SK-N-SH treated with all-trans-retinoic acid at 6 μM for 48 hours (cell line): ENCODE data around the gene SMPD1.

Experiments used
- BACH2 ChIP-seq: fragments of 250-450 bp; sonication (Bioruptor Pico); IDR thresholded peaks from 2 replicates; pipeline ENCODE4 v1.9.0; 2021; ENCODE audit warnings: mild to moderate bottlenecking, borderline replicate concordance
- GLIS3 ChIP-seq: fragments of 250-450 bp; sonication (Bioruptor Pico); IDR thresholded peaks from 2 replicates; pipeline ENCODE4 v1.5.0; 2020; ENCODE audit warnings: mild to moderate bottlenecking, moderate library complexity
- ISL1 ChIP-seq: fragments of 250-450 bp; sonication (Bioruptor Pico); IDR thresholded peaks from 2 replicates; pipeline ENCODE4 v2.1.2; 2022; ENCODE audit warnings: mild to moderate bottlenecking, moderate library complexity
- PATZ1 ChIP-seq: fragments of 250-450 bp; sonication (Bioruptor Pico); IDR thresholded peaks from 2 replicates; pipeline ENCODE4 v1.8.0; 2020; ENCODE audit warnings: mild to moderate bottlenecking, moderate library complexity, borderline replicate concordance
- RARB ChIP-seq: fragments of 250-450 bp; sonication (Bioruptor Pico); IDR thresholded peaks from 2 replicates; pipeline ENCODE4 v1.8.0; 2021; ENCODE audit warnings: mild to moderate bottlenecking, moderate library complexity
- TOX ChIP-seq: fragments of 250-450 bp; sonication (Bioruptor Pico); IDR thresholded peaks from 2 replicates; pipeline ENCODE4 v1.8.0; 2021; ENCODE audit warnings: mild to moderate bottlenecking, moderate library complexity, borderline replicate concordance
- ZNF565 ChIP-seq: fragments of 450-650 bp; formaldehyde crosslinking; conservative IDR thresholded peaks from 2 replicates; pipeline ENCODE4 v1.5.0; 2020; ENCODE audit warnings: low read depth, mild to moderate bottlenecking, moderate library complexity
- ZNF8 ChIP-seq: fragments of 450-650 bp; formaldehyde crosslinking; IDR thresholded peaks from 2 replicates; pipeline ENCODE4 v1.5.0; 2020; ENCODE audit warnings: mild to moderate bottlenecking, moderate library complexity
- TF ChIP-seq, protein P1 (sequence below): fragments of 250-450 bp; sonication (Bioruptor Pico); IDR thresholded peaks from 2 replicates; pipeline ENCODE4 v1.5.1; 2020; ENCODE audit warnings: low read depth, mild to moderate bottlenecking, moderate library complexity

- TF ChIP-seq, protein P1, sequence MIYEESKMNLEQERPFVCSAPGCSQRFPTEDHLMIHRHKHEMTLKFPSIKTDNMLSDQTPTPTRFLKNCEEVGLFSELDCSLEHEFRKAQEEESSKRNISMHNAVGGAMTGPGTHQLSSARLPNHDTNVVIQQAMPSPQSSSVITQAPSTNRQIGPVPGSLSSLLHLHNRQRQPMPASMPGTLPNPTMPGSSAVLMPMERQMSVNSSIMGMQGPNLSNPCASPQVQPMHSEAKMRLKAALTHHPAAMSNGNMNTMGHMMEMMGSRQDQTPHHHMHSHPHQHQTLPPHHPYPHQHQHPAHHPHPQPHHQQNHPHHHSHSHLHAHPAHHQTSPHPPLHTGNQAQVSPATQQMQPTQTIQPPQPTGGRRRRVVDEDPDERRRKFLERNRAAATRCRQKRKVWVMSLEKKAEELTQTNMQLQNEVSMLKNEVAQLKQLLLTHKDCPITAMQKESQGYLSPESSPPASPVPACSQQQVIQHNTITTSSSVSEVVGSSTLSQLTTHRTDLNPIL (CRISPR knock-in tag) = no peak
- TF ChIP-seq ZNF8 (CRISPR knock-in tag) (no peak), ISL1 (CRISPR knock-in tag) (no peak), ZNF565 (CRISPR knock-in tag) (no peak), PATZ1 (CRISPR knock-in tag) (no peak), GLIS3 (CRISPR knock-in tag) (no peak), BACH2 (no peak), TOX (CRISPR knock-in tag) (no peak), RARB (CRISPR knock-in tag) (no peak)
Measured at GRCh38 chr11:6401464-6401863, 11.2 kb downstream of the SMPD1 start.
